Smooth muscle cell (in vitro differentiated cells): Measurements from ENCODE around the gene ANO4. TPM values are rescaled to one million over a fixed set of nuclear protein-coding genes. Genes with fewer than 3 reads are reported as not detected.

ENCODE experiments used
- DNase-seq: peaks from one replicate; lab custom pipeline; 2025; ENCODE audit not compliant: unreplicated experiment; lab: John Stamatoyannopoulos, UW
- H2AFZ ChIP-seq: fragments of 200-600 bp; sonication (generic); 2 replicates; pipeline ENCODE4 v1.6.0; 2016; ENCODE audit warnings: antibody characterized with exemption, low read depth, mild to moderate bottlenecking
- H3F3A ChIP-seq: fragments of 200-600 bp; sonication (generic); 2 replicates; pipeline ENCODE4 v1.6.0; 2017; ENCODE audit warnings: antibody characterized with exemption, low read depth
- H3K27ac ChIP-seq: fragments of 200-600 bp; sonication (generic); 2 replicates; pipeline ENCODE4 v1.5.1; 2016; ENCODE audit warnings: low read depth, mild to moderate bottlenecking
- H3K27me3 ChIP-seq: fragments of 200-600 bp; sonication (generic); 2 replicates; pipeline ENCODE4 v1.6.1; 2016; ENCODE audit warnings: low read depth, mild to moderate bottlenecking
- H3K36me3 ChIP-seq: fragments of 200-600 bp; sonication (generic); 2 replicates; pipeline ENCODE4 v1.5.1; 2016; ENCODE audit warnings: low read depth
- H3K4me1 ChIP-seq: fragments of 200-600 bp; sonication (generic); 2 replicates; pipeline ENCODE4 v1.5.1; 2016; ENCODE audit warnings: low read depth
- H3K4me2 ChIP-seq: fragments of 200-600 bp; sonication (generic); 2 replicates; pipeline ENCODE4 v1.6.0; 2016; ENCODE audit warnings: mild to moderate bottlenecking
- H3K4me3 ChIP-seq: fragments of 200-600 bp; sonication (generic); 2 replicates; pipeline ENCODE4 v1.5.1; 2016; ENCODE audit warnings: mild to moderate bottlenecking
- H3K79me2 ChIP-seq: fragments of 200-600 bp; sonication (generic); 2 replicates; pipeline ENCODE4 v1.6.0; 2016; ENCODE audit warnings: low read depth, mild to moderate bottlenecking
- H3K9ac ChIP-seq: fragments of 200-600 bp; sonication (generic); 2 replicates; pipeline ENCODE4 v1.6.0; 2016; ENCODE audit warnings: low read depth
- H3K9me3 ChIP-seq: fragments of 200-600 bp; sonication (generic); replicated peaks from 2 replicates; pipeline ENCODE4 v1.5.1; 2016; ENCODE audit warnings: low read depth
- H4K20me1 ChIP-seq: fragments of 200-600 bp; sonication (generic); 2 replicates; pipeline ENCODE4 v1.6.0; 2016; ENCODE audit warnings: low read depth
- WGBS: methylation state at CpG from one replicate; pipeline ENCODE4 v1.1.7; 2016; ENCODE audit warnings: low lambda C conversion rate; 5-methylcytosine and 5-hydroxymethylcytosine counted together
- polyA plus RNA-seq: library from polyadenylated mRNA; unstranded; fragments of >200 nt; fragmentation: Nextera tagmentation; extraction: Ambion mirVana; gene quantifications from 2 replicates; pipeline ENCODE4 v1.2.1, GENCODE V29; 2016
- total RNA-seq: library from RNA; depleted of rRNA; stranded (reverse); fragments of >200 nt; gene quantifications from 2 replicates; pipeline ENCODE4 v1.2.3, GENCODE V29; 2014
- TF ChIP-seq, protein P1 (sequence below): fragments of 200-600 bp; sonication (generic); IDR thresholded peaks from 2 replicates; pipeline ENCODE4 v1.5.1; 2017; ENCODE audit warnings: borderline replicate concordance, mild to moderate bottlenecking, antibody characterized with exemption; ENCODE audit not compliant: insufficient read depth, poor library complexity, severe bottlenecking

The ANO4 gene
- total and polyA plus RNA-seq, 2 experiments from 2014 or later: 27.3 to 51.7 TPM

GRCh38 chr12:100913872-100914592 is 119.5 kb downstream of the ANO4 start:
- peak overlapping the region; percentile 53 for H3K27ac ChIP-seq
- no peak for DNase-seq
- 56% methylated on average over 4 of the region's 4 CpGs for WGBS

GRCh38 chr12:100919116-100919515 is 124.5 kb downstream of the ANO4 start:
- Histone ChIP-seq H3K9me3 (no peaks in the 10 kb centered on the region), H3K4me1 (no peaks in the 10 kb centered on the region), H3F3A (no peaks in the 10 kb centered on the region), H3K27ac (no peak overlapping the region), H3K9ac (no peak overlapping the region), H3K36me3 (peaks cover 8% of the 10 kb centered on the region), H3K27me3 (no peaks in the 10 kb centered on the region), H2AFZ (no peak overlapping the region), H3K4me3 (no peak overlapping the region), H3K79me2 (no peaks in the 10 kb centered on the region), H4K20me1 (no peaks in the 10 kb centered on the region), H3K4me2 (no peak overlapping the region)
- TF ChIP-seq, protein P1, sequence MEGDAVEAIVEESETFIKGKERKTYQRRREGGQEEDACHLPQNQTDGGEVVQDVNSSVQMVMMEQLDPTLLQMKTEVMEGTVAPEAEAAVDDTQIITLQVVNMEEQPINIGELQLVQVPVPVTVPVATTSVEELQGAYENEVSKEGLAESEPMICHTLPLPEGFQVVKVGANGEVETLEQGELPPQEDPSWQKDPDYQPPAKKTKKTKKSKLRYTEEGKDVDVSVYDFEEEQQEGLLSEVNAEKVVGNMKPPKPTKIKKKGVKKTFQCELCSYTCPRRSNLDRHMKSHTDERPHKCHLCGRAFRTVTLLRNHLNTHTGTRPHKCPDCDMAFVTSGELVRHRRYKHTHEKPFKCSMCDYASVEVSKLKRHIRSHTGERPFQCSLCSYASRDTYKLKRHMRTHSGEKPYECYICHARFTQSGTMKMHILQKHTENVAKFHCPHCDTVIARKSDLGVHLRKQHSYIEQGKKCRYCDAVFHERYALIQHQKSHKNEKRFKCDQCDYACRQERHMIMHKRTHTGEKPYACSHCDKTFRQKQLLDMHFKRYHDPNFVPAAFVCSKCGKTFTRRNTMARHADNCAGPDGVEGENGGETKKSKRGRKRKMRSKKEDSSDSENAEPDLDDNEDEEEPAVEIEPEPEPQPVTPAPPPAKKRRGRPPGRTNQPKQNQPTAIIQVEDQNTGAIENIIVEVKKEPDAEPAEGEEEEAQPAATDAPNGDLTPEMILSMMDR: no peak
- whole genome bisulfite sequencing: 70% methylated on average over 2 of the region's 2 CpGs
- no peak for DNase-seq

More at GRCh38 chr12:100913872-100914592, 119.5 kb downstream of the ANO4 start:
- Histone ChIP-seq H3K27me3 (no peaks in the 10 kb centered on the region), H2AFZ (no peak overlapping the region), H3K4me2 (peak overlapping the region; percentile 29), H4K20me1 (no peaks in the 10 kb centered on the region), H3K9ac (no peak overlapping the region), H3K4me1 (no peaks in the 10 kb centered on the region), H3F3A (no peaks in the 10 kb centered on the region), H3K36me3 (no peaks in the 10 kb centered on the region), H3K4me3 (no peak overlapping the region), H3K79me2 (no peaks in the 10 kb centered on the region), H3K9me3 (no peaks in the 10 kb centered on the region)
- TF ChIP-seq, protein P1: no peak

DNA sequence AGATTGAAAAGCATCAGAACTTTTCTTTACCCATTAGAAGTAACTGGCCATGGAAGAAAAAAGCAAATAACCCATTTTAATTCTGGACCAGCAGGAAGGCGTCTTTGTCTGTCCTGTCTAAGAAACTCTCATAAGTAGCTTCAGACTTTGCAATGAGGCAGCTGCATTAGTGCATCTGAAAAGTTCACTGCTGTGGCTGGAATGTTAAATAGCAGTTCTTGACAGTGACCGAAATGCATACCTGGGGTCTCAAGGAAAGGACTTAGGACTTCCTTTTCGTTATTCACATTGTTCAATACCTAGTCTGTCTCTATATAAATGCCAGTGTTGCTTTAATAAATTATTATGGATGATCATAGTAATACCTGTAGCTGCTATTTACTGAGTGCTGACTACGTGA is 125.9 kb downstream of the ANO4 start:
- WGBS: 79% methylated on average over 4 of the region's 4 CpGs
- no peak overlapping the region for H3K9ac ChIP-seq
- no peak overlapping the region for H3K4me3 ChIP-seq
- H3K4me1 ChIP-seq: no peaks in the 10 kb centered on the region
- H2AFZ ChIP-seq: no peak overlapping the region
- no peak overlapping the region for H3K27ac ChIP-seq
- H3K4me2 ChIP-seq: no peak overlapping the region
- H3K79me2 ChIP-seq: no peaks in the 10 kb centered on the region
- H3K9me3 ChIP-seq: no peaks in the 10 kb centered on the region
- no peaks in the 10 kb centered on the region for H3K27me3 ChIP-seq
- no peaks in the 10 kb centered on the region for H3F3A ChIP-seq
- TF ChIP-seq, protein P1: no peak
- no peaks in the 10 kb centered on the region for H4K20me1 ChIP-seq
- peaks cover 8% of the 10 kb centered on the region for H3K36me3 ChIP-seq
- DNase-seq: no peak
